HCT116 (cell line): ENCODE data around the gene NHSL2. TPM values are rescaled to one million over a fixed set of nuclear protein-coding genes. Genes with fewer than 3 reads are reported as not detected.

Experiments used
- ATAC-seq: fragments of 200-7000 bp; cut with Tn5 transposase; 2 replicates; pipeline ENCODE4 v1.9.1; 2020; ENCODE audit warnings: mild to moderate bottlenecking, moderate library complexity
- BruUV-seq: library from RNA; stranded (reverse); fragments of 400-500 nt; replicated peaks from 2 replicates; lab custom pipeline; 2021; lab: Mats Ljungman, UMichigan
- CTCF ChIA-PET: fragments of 300-600 bp; sonication (Branson Sonifier 250); formaldehyde crosslinking; loops from one replicate; lab custom pipeline; 2021; ENCODE audit warnings: antibody characterized with exemption; lab: Charles Lee
- POLR2A ChIA-PET: fragments of 300-600, 350-600 bp; sonication (Branson Sonifier 250); formaldehyde crosslinking; loops from one replicate; lab custom pipeline; 2021; ENCODE audit warnings: antibody characterized with exemption; lab: Charles Lee
- RAD21 ChIA-PET, 2 experiments: fragments of 300-600 bp; sonication (Branson Sonifier 250); formaldehyde crosslinking; loops; one replicate each; lab custom pipeline; 2023; ENCODE audit warnings: low total read pairs in 2 of 2; ENCODE audit not compliant: uncharacterized antibody in 2 of 2, unreplicated experiment in 2 of 2, low non-redundant PET in 1 of 2; lab: Charles Lee
- DNase-seq: peaks from one replicate; pipeline ENCODE4 v3.0.0-alpha.2; 2010; ENCODE audit warnings: low read depth, low spot score
- H2AFZ ChIP-seq: fragments of 200-600 bp; shearing (Covaris generic), sonication (generic); 2 replicates; pipeline ENCODE4 v1.6.1; 2017; ENCODE audit warnings: low read depth, mixed run types, mixed read lengths, antibody characterized with exemption, low read length; ENCODE audit not compliant: poor library complexity, severe bottlenecking
- H3K27ac ChIP-seq: 2 replicates; pipeline ENCODE4 v1.5.1; 2012; ENCODE audit warnings: low read depth, low read length
- H3K27me3 ChIP-seq: fragments of 200-600 bp; sonication (generic); 2 replicates; pipeline ENCODE4 v1.6.1; 2016; ENCODE audit warnings: mixed run types, low read length, mixed read lengths; ENCODE audit not compliant: insufficient read depth
- H3K36me3 ChIP-seq, 2 experiments: fragments of 200-500 bp in 1 of 2; fragments of 200-600 bp in 1 of 2; sonication (Bioruptor generic) in 1 of 2; sonication (generic) in 1 of 2; 2 replicates each; pipeline versions ENCODE4 v1.5.1 to v1.6.1; 2014 to 2016; ENCODE audit warnings: low read length in 2 of 2, inconsistent platforms in 1 of 2, mixed read lengths in 1 of 2, mixed run types in 1 of 2; ENCODE audit not compliant: insufficient read depth in 2 of 2, control insufficient read depth in 1 of 2
- H3K4me1 ChIP-seq, 2 experiments: fragments of 200-600 bp in 1 of 2; sonication (generic) in 1 of 2; 2 replicates each; pipeline versions ENCODE4 v1.5.1 to v1.6.1; 2012 to 2017; ENCODE audit warnings: low read length in 2 of 2, inconsistent platforms in 1 of 2, mild to moderate bottlenecking in 1 of 2, mixed read lengths in 1 of 2, mixed run types in 1 of 2, moderate library complexity in 1 of 2; ENCODE audit not compliant: insufficient read depth in 2 of 2, control insufficient read depth in 1 of 2
- H3K4me2 ChIP-seq: fragments of 200-600 bp; sonication (generic); 2 replicates; pipeline ENCODE4 v1.6.1; 2017; ENCODE audit warnings: mixed run types, low read length, mixed read lengths
- H3K4me3 ChIP-seq, 2 experiments: fragments of 200-600 bp in 1 of 2; sonication (generic) in 1 of 2; replicated peaks in 1 of 2; 2 replicates each; pipeline ENCODE4 v1.5.1; 2011 to 2016; ENCODE audit warnings: low read length in 2 of 2, control low read depth in 1 of 2, low read depth in 1 of 2, mild to moderate bottlenecking in 1 of 2, mixed read lengths in 1 of 2, mixed run types in 1 of 2
- H3K79me2 ChIP-seq: fragments of 200-600 bp; sonication (generic); 2 replicates; pipeline ENCODE4 v1.6.1; 2017; ENCODE audit warnings: mild to moderate bottlenecking, mixed run types, low read length, moderate library complexity, mixed read lengths; ENCODE audit not compliant: insufficient read depth
- H3K9ac ChIP-seq: fragments of 200-600 bp; sonication (generic); 2 replicates; pipeline ENCODE4 v1.6.1; 2016; ENCODE audit warnings: low read length, mixed read lengths
- H3K9me2 ChIP-seq: fragments of 200-600 bp; sonication (generic), shearing (Covaris generic); 2 replicates; pipeline ENCODE4 v1.6.1; 2017; ENCODE audit warnings: mixed run types, mild to moderate bottlenecking, moderate library complexity; ENCODE audit not compliant: insufficient read depth
- H3K9me3 ChIP-seq, 2 experiments: fragments of 200-500 bp in 1 of 2; fragments of 200-600 bp in 1 of 2; sonication (Bioruptor generic) in 1 of 2; sonication (generic) in 1 of 2; 2 replicates each; pipeline ENCODE4 v1.6.1; 2014 to 2017; ENCODE audit warnings: low read length in 2 of 2, mixed read lengths in 2 of 2, inconsistent platforms in 1 of 2, low read depth in 1 of 2, mild to moderate bottlenecking in 1 of 2, mixed run types in 1 of 2, moderate library complexity in 1 of 2; ENCODE audit not compliant: control insufficient read depth in 1 of 2, insufficient read depth in 1 of 2
- H4K20me1 ChIP-seq: fragments of 200-600 bp; sonication (generic), shearing (Covaris generic); 2 replicates; pipeline ENCODE4 v1.6.1; 2017; ENCODE audit warnings: mixed run types, mild to moderate bottlenecking, moderate library complexity; ENCODE audit not compliant: insufficient read depth
- ELF1 ChIP-seq: IDR thresholded peaks from 2 replicates; pipeline ENCODE4 v1.6.1; 2012; ENCODE audit warnings: low read depth, borderline replicate concordance
- EZH2phosphoT487 ChIP-seq: fragments of 200-600 bp; IDR thresholded peaks from 2 replicates; pipeline ENCODE4 v1.6.1; 2018; ENCODE audit warnings: antibody characterized with exemption, borderline replicate concordance
- POLR2A ChIP-seq: IDR thresholded peaks from 2 replicates; pipeline ENCODE4 v1.7.0; 2011; ENCODE audit warnings: borderline replicate concordance; ENCODE audit not compliant: insufficient read depth, insufficient read length; ENCODE audit errors: extremely low read depth
- POLR2AphosphoS5 ChIP-seq: IDR thresholded peaks from 2 replicates; pipeline ENCODE4 v1.6.1; 2011; ENCODE audit warnings: mild to moderate bottlenecking, low read depth, low read length, moderate library complexity
- SIN3A ChIP-seq: IDR thresholded peaks from 2 replicates; pipeline ENCODE4 v1.6.1; 2012; ENCODE audit warnings: low read depth
- TCF7L2 ChIP-seq: IDR thresholded peaks from 2 replicates; pipeline ENCODE4 v1.7.0; 2011; ENCODE audit warnings: borderline replicate concordance, inconsistent platforms; ENCODE audit not compliant: insufficient read depth, insufficient read length; ENCODE audit errors: extremely low read depth
- ZFX ChIP-seq: fragments of 450-650 bp; IDR thresholded peaks from 2 replicates; pipeline ENCODE4 v1.6.1; 2017
- intact Hi-C: fragments of 100-400 bp; cut with micrococcal nuclease; formaldehyde crosslinking; loops from 2 replicates; pipeline ENCODE4 v1.10.0; 2022
- total RNA-seq: library from RNA; stranded (reverse); gene quantifications from one replicate; pipeline ENCODE4 v1.2.1, GENCODE V29; 2021; ENCODE audit not compliant: unreplicated experiment
- TF ChIP-seq, protein P1 (sequence below), 3 experiments: fragments of 200-600 bp in 1 of 3; sonication (generic) in 1 of 3; IDR thresholded peaks in 2 of 3; conservative IDR thresholded peaks in 1 of 3; 2 replicates each; pipeline ENCODE4 v1.5.1; 2012 to 2017; ENCODE audit warnings: low read depth in 2 of 3, low read length in 2 of 3, antibody characterized with exemption in 1 of 3, borderline replicate concordance in 1 of 3, control low read depth in 1 of 3, mild to moderate bottlenecking in 1 of 3, mixed read lengths in 1 of 3, mixed run types in 1 of 3, moderate library complexity in 1 of 3; ENCODE audit not compliant: insufficient read depth in 1 of 3

Gene NHSL2
- total RNA-seq, 1 experiment from 2014 or later: 0.22 TPM

DNA sequence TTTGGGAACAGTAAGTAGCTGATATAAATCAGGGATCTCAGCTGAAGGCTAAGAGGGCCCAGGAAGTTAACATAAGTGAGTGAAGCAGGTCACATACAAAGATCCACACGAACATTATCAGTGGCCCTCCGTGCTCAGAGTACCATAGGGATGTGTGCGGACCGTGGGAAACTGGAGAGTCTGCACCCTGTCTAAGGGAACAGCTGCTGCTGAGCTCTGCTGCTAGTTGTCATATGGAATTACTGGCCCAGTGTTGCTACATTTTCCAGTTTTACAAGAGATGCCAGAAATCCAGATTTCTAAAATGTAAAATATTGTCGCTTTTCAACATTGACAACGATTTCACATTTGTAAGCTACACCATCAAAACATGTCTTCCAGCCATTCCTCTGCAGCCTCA is 130.5 kb downstream of the NHSL2 start:
- no peaks in the 10 kb centered on the region for H4K20me1 ChIP-seq
- RAD21 ChIA-PET: no interaction called here
- CTCF ChIA-PET: no interaction called here
- H3K4me3 ChIP-seq: no peak overlapping the region
- H3K4me1 ChIP-seq: no peaks in the 10 kb centered on the region
- TF ChIP-seq POLR2A: no peak
- TF ChIP-seq ELF1: no peak
- no peak for TF ChIP-seq POLR2AphosphoS5
- TF ChIP-seq TCF7L2: no peak
- no peak for TF ChIP-seq SIN3A
- TF ChIP-seq, protein P1, sequence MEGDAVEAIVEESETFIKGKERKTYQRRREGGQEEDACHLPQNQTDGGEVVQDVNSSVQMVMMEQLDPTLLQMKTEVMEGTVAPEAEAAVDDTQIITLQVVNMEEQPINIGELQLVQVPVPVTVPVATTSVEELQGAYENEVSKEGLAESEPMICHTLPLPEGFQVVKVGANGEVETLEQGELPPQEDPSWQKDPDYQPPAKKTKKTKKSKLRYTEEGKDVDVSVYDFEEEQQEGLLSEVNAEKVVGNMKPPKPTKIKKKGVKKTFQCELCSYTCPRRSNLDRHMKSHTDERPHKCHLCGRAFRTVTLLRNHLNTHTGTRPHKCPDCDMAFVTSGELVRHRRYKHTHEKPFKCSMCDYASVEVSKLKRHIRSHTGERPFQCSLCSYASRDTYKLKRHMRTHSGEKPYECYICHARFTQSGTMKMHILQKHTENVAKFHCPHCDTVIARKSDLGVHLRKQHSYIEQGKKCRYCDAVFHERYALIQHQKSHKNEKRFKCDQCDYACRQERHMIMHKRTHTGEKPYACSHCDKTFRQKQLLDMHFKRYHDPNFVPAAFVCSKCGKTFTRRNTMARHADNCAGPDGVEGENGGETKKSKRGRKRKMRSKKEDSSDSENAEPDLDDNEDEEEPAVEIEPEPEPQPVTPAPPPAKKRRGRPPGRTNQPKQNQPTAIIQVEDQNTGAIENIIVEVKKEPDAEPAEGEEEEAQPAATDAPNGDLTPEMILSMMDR (IDR thresholded peaks at IDR 0.05 in 2 of 3, conservative IDR thresholded peaks at IDR 0.05 in 1 of 3; ENCODE audit: borderline replicate concordance in 1 of 3, insufficient read depth in 1 of 3, low read depth in 2 of 3, low read length in 2 of 3): no peak
- no peak for TF ChIP-seq EZH2phosphoT487
- TF ChIP-seq ZFX: no peak
- no peak overlapping the region for H2AFZ ChIP-seq
- BruUV-seq: no TSS peak
- H3K4me2 ChIP-seq: no peak overlapping the region
- ATAC-seq (no peak), DNase-seq (no peak)
- no peaks in the 10 kb centered on the region for H3K9me3 ChIP-seq
- H3K27ac ChIP-seq: no peak overlapping the region
- intact Hi-C loops: no loop called here
- H3K9ac ChIP-seq: no peak overlapping the region
- no peaks in the 10 kb centered on the region for H3K36me3 ChIP-seq
- no peaks in the 10 kb centered on the region for H3K27me3 ChIP-seq
- H3K79me2 ChIP-seq: no peaks in the 10 kb centered on the region
- no peaks in the 10 kb centered on the region for H3K9me2 ChIP-seq
- POLR2A ChIA-PET: no interaction called here
